GM18517 (cell line): ENCODE measurements around the gene CARD9.
A peak's percentile ranks its signal among the peaks of the same experiment; 100 is the strongest.

Source experiments
- ATAC-seq: cut with Tn5 transposase; IDR thresholded peaks from one replicate; pipeline ENCODE4 v1.9.1; 2021; ENCODE audit warnings: mild to moderate bottlenecking, moderate library complexity; ENCODE audit not compliant: unreplicated experiment

The CARD9 gene

DNA sequence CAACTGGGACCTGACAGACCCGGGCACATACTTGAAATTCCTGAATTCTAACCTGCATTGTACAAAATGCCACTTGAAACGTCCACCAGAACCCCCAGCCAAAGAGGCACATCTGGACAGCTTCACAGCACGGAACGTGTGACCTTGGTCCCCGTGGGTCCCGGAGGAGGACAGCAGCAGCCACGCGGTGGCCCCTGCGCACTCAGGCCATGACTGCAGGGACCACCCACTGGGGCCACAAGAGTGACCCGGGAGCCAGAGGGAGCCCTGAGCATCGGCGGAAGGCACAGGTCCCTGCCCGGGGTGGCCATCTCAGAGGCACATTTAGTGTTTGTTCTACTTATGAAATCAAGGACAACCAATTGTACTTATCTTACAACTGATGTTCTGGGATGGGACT is 28.6 kb upstream of the CARD9 start:
- ATAC-seq = no peak

DNA sequence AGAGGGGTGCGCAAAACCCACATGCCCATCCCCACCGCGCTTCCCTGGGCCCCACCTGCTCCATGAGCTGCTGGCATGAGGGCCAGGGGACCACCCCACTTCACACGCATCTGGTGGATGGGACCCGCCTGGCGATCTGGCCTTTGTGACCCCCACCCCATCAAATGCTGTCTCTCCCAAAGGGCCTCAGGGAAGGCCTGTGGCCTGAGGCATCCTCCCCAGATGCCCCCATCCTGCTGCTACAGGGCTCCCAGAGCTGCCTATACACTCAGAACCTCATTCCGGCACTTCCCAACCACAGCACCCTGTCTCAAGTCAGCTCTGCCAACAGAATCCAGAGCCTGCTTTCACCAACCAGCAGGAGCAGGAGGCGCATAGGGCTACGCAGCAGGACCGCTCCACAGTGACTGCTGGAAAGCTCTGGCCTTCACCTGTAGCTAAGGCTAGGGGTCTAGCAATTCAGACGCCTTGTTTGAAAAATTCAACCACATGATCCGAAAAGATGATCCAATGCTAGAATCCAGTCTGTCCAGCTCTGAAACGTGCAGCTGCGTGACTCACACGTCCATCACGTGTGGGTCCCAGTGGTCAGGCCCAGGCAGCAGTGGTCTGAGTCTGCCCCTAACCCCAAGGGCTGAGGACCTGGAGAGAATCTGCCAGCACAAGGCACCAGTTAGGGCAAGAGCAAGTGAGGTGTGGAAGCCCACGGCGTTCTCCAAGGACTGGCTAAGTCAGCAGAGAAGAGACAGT is 27.9 kb upstream of the CARD9 start:
- no peak for ATAC-seq

DNA sequence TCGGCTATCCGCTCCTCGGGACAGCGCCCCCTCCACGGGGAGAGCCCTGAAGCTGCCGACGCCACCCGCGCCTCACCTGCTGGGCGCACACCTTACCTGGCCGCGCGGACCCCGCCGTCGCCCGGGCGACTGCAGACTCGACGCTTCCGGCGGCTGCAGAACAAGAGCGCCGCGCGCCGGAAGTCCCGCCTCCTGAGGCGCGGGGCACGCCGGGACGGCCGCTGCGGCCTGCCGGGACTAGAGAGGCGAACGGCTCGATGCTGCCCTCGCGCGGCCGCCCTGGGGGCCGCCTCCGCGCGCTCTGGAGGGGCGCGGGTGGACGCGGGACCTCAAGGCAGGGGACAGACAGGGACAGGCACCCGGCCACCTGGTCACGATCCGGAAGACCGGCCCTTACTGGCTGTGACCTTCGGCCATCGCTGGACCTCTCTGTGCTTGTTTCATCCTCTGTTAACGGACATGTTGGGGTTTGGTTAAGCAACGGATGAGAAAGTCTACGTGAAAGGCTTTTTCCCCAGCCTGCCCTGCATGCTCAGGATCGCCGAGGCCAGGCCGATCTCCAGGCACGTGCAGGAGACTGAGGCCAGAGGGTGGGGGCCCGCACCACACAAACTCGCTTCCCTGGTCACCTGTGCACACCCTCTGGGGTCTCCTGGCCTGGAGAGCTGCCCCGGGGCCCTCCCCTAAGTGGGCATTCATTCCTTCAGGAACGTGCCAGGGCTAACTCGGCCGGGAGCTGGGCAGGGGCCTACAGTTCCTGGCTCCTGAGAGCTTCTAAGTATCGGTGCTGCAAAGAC is 26.8 kb upstream of the CARD9 start, which contains the start of gene SNAPC4:
SNAPC4 (minus strand) TSS at position 133 of the 797 bp plus-strand sequence. CDS start 1,742 bp downstream, outside the sequence.
- peak; percentile 57 for ATAC-seq

- ATAC-seq = no peak
Observed at GRCh38 chr9:136399176-136400037, 25.9 kb upstream of the CARD9 start.

GRCh38 chr9:136398286-136398685 is 24.8 kb upstream of the CARD9 start:
- no peak for ATAC-seq

DNA sequence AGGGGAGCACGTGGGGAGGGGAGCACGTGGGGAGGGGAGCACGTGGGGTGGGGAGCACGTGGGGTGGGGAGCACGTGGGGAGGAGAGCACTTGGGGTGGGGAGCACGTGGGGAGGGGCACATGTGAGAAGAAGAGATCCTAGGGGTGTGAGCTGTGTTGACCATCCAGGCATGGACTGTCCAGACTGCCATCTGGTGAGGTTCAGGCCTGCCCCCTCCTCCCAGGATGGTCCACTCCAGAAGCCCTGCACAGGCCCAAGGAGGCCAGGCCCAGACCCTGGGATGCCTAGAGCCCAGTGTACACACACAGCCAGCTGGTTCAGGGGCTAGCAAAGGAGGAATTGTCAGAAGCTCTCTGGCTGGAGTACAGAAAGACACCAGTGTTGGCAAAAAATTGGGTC is 24.2 kb upstream of the CARD9 start:
- ATAC-seq = no peak

- no peak for ATAC-seq
Observed at GRCh38 chr9:136396219-136396515, 22.7 kb upstream of the CARD9 start.

GRCh38 chr9:136395345-136396218 is 22.1 kb upstream of the CARD9 start:
- no peak for ATAC-seq

- ATAC-seq = no peak
Observed at GRCh38 chr9:136395020-136395340, 21.5 kb upstream of the CARD9 start.

- no peak for ATAC-seq
Observed at GRCh38 chr9:136394312-136395019, 21.0 kb upstream of the CARD9 start.

DNA sequence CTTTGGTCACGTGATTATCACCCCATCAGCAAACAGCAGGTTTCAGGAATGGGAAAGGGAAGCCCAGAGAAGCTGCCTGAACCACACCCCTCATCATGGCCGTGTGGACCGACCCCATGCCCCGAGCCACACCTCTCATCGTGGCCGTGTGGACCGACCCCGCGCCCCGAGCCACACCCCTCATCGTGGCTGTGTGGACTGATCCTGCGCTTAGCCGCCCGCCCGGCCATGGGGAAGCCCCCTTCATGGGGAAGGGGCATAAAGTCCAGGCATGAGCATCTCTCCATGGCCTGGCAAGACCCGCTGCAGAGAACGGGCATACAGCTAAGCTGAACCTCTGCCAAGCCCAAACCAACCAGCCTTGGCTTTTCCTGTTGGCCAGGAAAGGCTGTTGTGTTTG is 20.1 kb upstream of the CARD9 start:
- ATAC-seq = no peak

GRCh38 chr9:136392538-136393449 is 19.3 kb upstream of the CARD9 start:
- no peak for ATAC-seq

DNA sequence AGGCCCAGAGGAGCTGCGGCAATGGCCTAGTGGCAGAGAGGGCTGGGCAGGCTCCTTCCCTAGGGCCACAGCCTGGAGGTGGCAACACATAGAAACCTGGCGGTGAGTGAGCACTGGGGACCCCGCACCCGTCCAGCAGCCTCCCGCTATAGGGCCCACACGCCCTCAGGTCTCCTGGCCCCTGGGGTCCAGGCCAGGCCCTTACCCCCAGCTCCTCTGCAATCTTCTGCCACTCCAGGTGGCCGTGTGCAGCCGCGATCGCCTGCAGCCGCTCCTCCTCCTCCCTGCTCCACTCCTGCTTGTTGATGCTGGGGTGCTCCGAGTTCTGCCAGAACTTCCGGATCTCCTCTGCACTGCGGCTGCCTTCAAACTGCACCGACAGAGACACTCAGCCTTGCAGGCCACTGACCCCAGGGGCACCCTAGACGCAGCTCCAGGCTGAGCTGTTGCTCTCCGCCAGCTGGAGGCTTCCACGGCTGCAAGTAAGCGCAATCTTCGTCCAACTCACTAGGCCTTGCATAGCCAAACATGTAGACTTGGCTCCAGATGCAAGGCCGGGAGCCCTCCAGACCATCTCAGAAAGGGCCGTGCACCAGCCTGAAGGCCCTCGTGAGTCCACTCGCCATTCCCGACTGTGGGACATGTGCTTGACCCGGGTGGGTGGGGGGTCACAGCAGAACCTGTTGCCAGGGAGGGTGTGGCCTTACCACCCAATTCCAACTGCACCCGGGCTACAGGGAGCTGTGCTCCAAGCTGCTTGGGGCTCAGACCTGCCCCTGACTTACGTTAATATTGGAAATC is 18.5 kb upstream of the CARD9 start:
- no peak for ATAC-seq

GRCh38 chr9:136389396-136389795 is 15.9 kb upstream of the CARD9 start:
- no peak for ATAC-seq

- ATAC-seq = no peak
Observed at GRCh38 chr9:136387217-136387616, 13.7 kb upstream of the CARD9 start.

GRCh38 chr9:136386018-136386417 is 12.5 kb upstream of the CARD9 start:
- ATAC-seq = no peak

- no peak for ATAC-seq
Observed at GRCh38 chr9:136385015-136385414, 11.5 kb upstream of the CARD9 start.

- no peak for ATAC-seq
Observed at GRCh38 chr9:136383436-136383835, 10.0 kb upstream of the CARD9 start.
